ENCODE results near the gene POLR3C.

Gene POLR3C

DNA sequence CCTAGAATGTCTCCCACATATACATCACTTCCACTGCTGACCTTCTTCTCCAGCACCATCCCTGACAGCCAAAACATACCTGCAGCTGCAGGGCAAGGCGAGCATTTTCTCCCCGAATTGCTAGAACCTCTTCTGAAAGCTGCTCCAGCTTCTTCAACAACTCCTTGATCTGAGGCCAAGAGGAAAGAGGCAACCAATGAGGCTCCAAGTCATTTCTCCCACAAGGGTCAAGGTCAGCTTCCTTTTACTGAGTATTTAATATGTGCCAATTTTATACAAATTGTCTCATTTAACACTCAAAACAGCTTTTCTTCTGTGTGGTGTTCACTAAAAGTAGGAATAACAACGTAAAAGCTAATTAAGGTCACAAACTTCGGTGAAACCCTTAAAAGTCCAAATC, 44.2 kb downstream of the POLR3C start:
- FAIRE-seq, result no peak
- no peak for TF ChIP-seq PAX5 (IDR thresholded peaks at IDR 0.05; ENCODE audit: insufficient read depth, low read length, severe bottlenecking)
- DNase-seq (ENCODE audit: insufficient read length, low spot score), result no peak

DNA sequence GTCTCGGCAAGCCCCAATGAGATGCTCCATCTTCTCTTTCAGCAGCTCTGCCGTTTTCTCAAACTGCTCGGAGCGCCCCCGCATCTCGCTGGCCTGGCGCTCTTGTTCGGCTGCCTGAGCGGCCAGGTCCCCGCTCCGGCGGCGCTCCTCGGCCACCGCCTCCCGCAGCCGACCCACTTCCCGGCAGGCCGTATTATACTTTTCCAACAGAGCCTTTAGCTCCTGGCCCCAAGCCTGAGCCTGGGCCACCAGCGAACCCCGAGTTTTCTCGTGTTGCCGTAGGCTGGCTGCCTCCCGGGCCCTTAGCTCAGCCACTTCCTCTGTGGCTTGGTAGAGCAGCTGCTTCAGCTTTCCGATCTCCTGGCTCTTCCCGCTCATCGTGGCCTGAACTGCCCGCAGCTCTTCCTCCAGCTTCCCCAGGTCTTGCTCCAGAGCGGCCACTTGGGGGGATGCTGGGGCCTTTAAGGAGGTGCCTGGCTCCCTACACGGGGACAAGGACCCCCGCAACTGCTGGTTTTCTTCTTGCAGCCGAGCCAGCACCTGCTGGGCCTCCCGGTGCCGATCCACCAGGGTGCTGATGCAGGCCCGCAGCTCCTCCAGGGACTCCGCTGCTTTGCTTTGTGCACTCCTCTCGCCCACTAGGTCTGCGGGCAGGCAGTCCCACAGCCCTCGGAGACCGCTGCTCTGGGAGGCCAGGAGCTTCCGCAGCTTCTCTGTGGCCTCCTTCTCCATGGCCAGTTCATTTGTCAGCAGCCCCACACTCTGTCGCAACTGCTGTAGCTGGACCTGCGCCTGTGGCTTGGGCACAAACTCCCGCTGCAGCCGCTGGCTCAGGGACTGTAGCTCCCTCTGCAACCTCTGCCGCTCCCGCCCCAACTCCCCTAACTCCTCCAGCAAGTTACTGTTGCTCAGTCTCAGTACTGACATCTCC, 48.3 kb downstream of the POLR3C start:
- FAIRE-seq, result peak; percentile 9

DNA sequence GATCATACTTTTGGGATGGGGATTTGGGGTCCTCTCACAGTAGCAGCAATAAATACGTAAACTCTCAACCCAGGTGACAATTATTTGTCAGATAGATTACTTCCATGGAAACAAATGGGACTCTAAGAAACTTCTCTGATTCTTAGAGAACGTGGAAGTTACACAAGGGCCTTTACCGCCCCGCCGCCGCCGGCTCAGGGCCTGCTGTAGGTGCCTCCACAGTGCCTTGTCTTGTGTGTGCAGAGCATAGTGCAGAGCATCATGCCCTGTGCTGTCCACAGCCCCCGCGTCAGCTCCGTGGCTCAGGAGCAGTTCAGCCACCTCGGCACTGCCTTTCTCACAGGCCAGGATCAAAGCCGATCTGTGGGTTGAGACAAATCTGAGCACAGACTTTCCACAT, 50.6 kb downstream of the POLR3C start:
- TF ChIP-seq PAX5 (IDR thresholded peaks at IDR 0.05; ENCODE audit: insufficient read depth, low read length, severe bottlenecking) (no peak), POU2F2 (IDR thresholded peaks at IDR 0.05; ENCODE audit: low read depth, low read length) (no peak), SPI1 (IDR thresholded peaks at IDR 0.05; ENCODE audit: low read depth, low read length) (no peak), POLR2AphosphoS5 (IDR thresholded peaks at IDR 0.05; ENCODE audit: low read depth, low read length) (no peak), POLR2A (IDR thresholded peaks at IDR 0.05; ENCODE audit: low read depth, low read length) (no peak), TAF1 (IDR thresholded peaks at IDR 0.05; ENCODE audit: low read depth, low read length) (no peak)
- no peak for FAIRE-seq
- DNase-seq (ENCODE audit: insufficient read length, low spot score), result no peak

More for the DNA sequence above, 48.3 kb downstream of the POLR3C start:
- DNase-seq (ENCODE audit: insufficient read length, low spot score), result peak; percentile 41
- TF ChIP-seq SPI1 (IDR thresholded peaks at IDR 0.05; ENCODE audit: low read depth, low read length) (peak; percentile 49; the same call in 1 of the 2 replicates), PAX5 (IDR thresholded peaks at IDR 0.05; ENCODE audit: insufficient read depth, low read length, severe bottlenecking) (no peak)

- DNase-seq (ENCODE audit: insufficient read length, low spot score) (no peak), FAIRE-seq (no peak)
- TF ChIP-seq POLR2A (IDR thresholded peaks at IDR 0.05; ENCODE audit: low read depth, low read length) (no peak), POU2F2 (IDR thresholded peaks at IDR 0.05; ENCODE audit: low read depth, low read length) (no peak), PAX5 (IDR thresholded peaks at IDR 0.05; ENCODE audit: insufficient read depth, low read length, severe bottlenecking) (no peak), POLR2AphosphoS5 (IDR thresholded peaks at IDR 0.05; ENCODE audit: low read depth, low read length) (no peak), TAF1 (IDR thresholded peaks at IDR 0.05; ENCODE audit: low read depth, low read length) (no peak), SPI1 (IDR thresholded peaks at IDR 0.05; ENCODE audit: low read depth, low read length) (no peak)
Observed at GRCh38 chr1:145877923-145878486, 54.0 kb downstream of the POLR3C start.

DNA sequence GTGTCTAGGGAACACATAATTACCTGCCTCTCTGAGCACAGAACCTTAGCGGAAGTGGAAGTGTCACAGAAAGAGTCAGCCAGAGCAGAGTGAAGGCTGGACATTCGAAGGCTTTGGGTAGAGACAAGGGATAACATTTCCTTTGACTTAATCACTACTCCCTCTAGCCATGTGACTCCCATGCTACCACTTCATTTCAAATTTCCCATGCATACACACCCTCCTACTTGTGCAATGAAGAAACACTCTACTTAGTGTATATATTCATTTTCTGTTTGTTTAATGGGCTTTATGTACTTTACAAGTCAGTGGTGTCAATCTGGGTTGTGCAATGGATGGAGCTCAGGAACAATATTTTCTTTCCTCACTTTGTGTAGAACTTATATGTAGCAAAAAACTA, 54.7 kb downstream of the POLR3C start:
- FAIRE-seq (no peak), DNase-seq (ENCODE audit: insufficient read length, low spot score) (no peak)

DNA sequence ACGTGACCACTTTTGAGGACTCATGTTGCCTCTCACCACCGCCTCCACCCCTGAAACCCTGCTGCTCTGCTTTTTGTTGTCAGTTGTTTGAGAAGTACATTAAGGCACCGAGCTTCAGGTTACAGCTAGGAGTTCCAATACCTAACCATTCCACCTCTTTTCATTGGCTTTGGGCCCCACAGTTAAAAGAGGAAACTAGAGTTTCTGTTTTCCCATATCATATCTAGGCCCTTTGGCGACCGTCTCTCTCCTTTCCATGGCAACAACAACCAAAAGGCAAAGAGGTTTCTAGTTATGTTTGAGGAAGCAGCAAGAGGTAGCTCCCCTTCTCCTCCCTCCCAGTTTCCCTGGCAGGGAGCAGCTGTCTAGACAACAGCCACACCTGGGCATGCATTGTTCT, 55.8 kb downstream of the POLR3C start:
- FAIRE-seq (no peak), DNase-seq (ENCODE audit: insufficient read length, low spot score) (no peak)
- TF ChIP-seq POLR2A (IDR thresholded peaks at IDR 0.05; ENCODE audit: low read depth, low read length), result no peak
- no peak for TF ChIP-seq SPI1 (IDR thresholded peaks at IDR 0.05; ENCODE audit: low read depth, low read length)
- no peak for TF ChIP-seq POLR2AphosphoS5 (IDR thresholded peaks at IDR 0.05; ENCODE audit: low read depth, low read length)
- TF ChIP-seq PAX5 (IDR thresholded peaks at IDR 0.05; ENCODE audit: insufficient read depth, low read length, severe bottlenecking), result no peak
- TF ChIP-seq TAF1 (IDR thresholded peaks at IDR 0.05; ENCODE audit: low read depth, low read length), result no peak
- no peak for TF ChIP-seq POU2F2 (IDR thresholded peaks at IDR 0.05; ENCODE audit: low read depth, low read length)

More for the DNA sequence above, 54.7 kb downstream of the POLR3C start:
- TF ChIP-seq POU2F2 (IDR thresholded peaks at IDR 0.05; ENCODE audit: low read depth, low read length) (no peak), POLR2A (IDR thresholded peaks at IDR 0.05; ENCODE audit: low read depth, low read length) (no peak), POLR2AphosphoS5 (IDR thresholded peaks at IDR 0.05; ENCODE audit: low read depth, low read length) (no peak), TAF1 (IDR thresholded peaks at IDR 0.05; ENCODE audit: low read depth, low read length) (no peak), PAX5 (IDR thresholded peaks at IDR 0.05; ENCODE audit: insufficient read depth, low read length, severe bottlenecking) (no peak), SPI1 (IDR thresholded peaks at IDR 0.05; ENCODE audit: low read depth, low read length) (no peak)

DNA sequence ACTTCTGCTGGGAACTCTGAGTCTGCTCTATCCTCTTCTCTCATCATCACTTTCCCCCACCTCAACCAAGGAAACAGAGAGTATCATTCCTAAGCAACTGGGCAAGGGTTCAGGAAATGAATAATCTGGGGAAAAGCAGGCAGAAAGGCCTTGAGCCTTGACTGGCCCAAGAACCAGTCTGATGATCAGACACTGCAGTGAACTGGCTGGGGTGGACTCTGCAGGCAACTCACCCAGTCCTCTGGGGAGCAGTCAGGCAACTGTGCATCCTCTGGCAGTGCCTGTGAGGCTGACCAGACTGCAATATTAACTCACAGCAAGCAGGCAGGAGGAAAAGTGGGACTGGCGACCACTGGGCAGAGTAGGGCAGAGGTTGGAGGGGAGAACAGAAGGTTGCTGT, 60.7 kb downstream of the POLR3C start:
- FAIRE-seq (no peak), DNase-seq (ENCODE audit: insufficient read length, low spot score) (no peak)
- no peak for TF ChIP-seq SPI1 (IDR thresholded peaks at IDR 0.05; ENCODE audit: low read depth, low read length)
- TF ChIP-seq POU2F2 (IDR thresholded peaks at IDR 0.05; ENCODE audit: low read depth, low read length), result no peak
- TF ChIP-seq POLR2AphosphoS5 (IDR thresholded peaks at IDR 0.05; ENCODE audit: low read depth, low read length), result no peak
- TF ChIP-seq POLR2A (IDR thresholded peaks at IDR 0.05; ENCODE audit: low read depth, low read length), result no peak
- TF ChIP-seq PAX5 (IDR thresholded peaks at IDR 0.05; ENCODE audit: insufficient read depth, low read length, severe bottlenecking), result no peak
- TF ChIP-seq TAF1 (IDR thresholded peaks at IDR 0.05; ENCODE audit: low read depth, low read length), result no peak

DNA sequence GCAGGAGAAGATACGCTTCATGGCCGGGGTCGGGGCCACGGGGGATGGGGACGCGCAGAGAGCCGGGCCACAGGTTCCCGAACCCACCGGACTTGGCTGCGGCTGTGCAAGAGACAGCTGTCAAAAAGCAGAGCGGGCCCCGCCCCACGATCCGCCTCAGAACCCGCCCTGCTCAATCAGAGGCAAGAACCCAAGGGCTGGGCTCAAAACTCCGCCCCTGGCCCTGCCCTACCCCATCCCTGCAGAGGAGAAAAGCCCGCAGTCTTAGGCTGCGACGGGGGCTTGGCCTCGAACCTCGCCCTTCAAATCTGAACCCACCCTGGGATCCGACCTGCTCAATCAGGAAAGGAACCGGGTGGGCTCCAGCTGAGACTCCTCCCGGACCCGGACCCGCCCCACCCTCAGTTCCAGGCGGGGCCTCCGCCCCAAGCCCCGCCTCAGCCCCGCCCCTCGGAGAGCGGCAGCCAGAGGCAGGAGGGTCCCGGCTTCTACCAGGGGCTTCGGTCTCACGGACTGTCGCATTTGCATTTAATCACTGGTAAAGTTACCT, 61.8 kb downstream of the POLR3C start, which contains the start of gene ANKRD35:
Gene ANKRD35, minus strand, starts transcription at position 129 of the 550 bp plus-strand sequence. Its CDS starts 108 bp downstream, at position 21.
- FAIRE-seq (peak; percentile 78), DNase-seq (ENCODE audit: insufficient read length, low spot score) (peak; percentile 98)
- no peak for TF ChIP-seq POU2F2 (IDR thresholded peaks at IDR 0.05; ENCODE audit: low read depth, low read length)
- TF ChIP-seq POLR2AphosphoS5 (IDR thresholded peaks at IDR 0.05; ENCODE audit: low read depth, low read length), result no peak
- no peak for TF ChIP-seq TAF1 (IDR thresholded peaks at IDR 0.05; ENCODE audit: low read depth, low read length)
- TF ChIP-seq SPI1 (IDR thresholded peaks at IDR 0.05; ENCODE audit: low read depth, low read length), result no peak
- no peak for TF ChIP-seq PAX5 (IDR thresholded peaks at IDR 0.05; ENCODE audit: insufficient read depth, low read length, severe bottlenecking)
- no peak for TF ChIP-seq POLR2A (IDR thresholded peaks at IDR 0.05; ENCODE audit: low read depth, low read length)

DNA sequence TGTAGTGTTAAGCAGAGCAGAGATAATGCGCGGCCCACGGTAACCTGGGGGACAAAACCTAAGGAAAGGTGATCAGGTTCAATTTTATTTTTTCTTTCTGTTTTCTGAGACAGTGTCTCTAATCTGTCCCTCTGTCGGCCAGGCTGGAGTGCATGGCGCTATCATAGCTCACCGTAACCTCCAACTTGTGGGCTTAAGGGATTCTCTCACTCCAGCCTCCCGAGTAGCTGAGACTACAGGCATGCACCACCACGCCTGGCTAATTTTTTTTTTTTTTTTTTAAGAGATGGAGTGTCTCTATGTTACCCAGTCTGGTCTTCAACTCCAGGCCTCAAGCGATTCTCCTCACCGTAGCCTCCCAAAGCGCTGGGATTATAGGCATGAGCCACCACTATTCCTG, 62.4 kb downstream of the POLR3C start:
- DNase-seq (ENCODE audit: insufficient read length, low spot score), result no peak
- TF ChIP-seq PAX5 (IDR thresholded peaks at IDR 0.05; ENCODE audit: insufficient read depth, low read length, severe bottlenecking) (no peak), POLR2A (IDR thresholded peaks at IDR 0.05; ENCODE audit: low read depth, low read length) (no peak), TAF1 (IDR thresholded peaks at IDR 0.05; ENCODE audit: low read depth, low read length) (no peak), POLR2AphosphoS5 (IDR thresholded peaks at IDR 0.05; ENCODE audit: low read depth, low read length) (no peak), SPI1 (IDR thresholded peaks at IDR 0.05; ENCODE audit: low read depth, low read length) (no peak), POU2F2 (IDR thresholded peaks at IDR 0.05; ENCODE audit: low read depth, low read length) (no peak)
- FAIRE-seq, result no peak

Measured in GM12891 (cell line).